Measurements from ENCODE around the gene DIMT1. TPM values are rescaled to one million over a fixed set of nuclear protein-coding genes. Genes with fewer than 3 reads are reported as not detected.

The DIMT1 gene
- total and polyA plus RNA-seq, 2 of the 8 experiments (the other 6 are each of a cell fraction or from before 2014, with no cell fraction given), result 19.3 to 42.1 TPM

DNA sequence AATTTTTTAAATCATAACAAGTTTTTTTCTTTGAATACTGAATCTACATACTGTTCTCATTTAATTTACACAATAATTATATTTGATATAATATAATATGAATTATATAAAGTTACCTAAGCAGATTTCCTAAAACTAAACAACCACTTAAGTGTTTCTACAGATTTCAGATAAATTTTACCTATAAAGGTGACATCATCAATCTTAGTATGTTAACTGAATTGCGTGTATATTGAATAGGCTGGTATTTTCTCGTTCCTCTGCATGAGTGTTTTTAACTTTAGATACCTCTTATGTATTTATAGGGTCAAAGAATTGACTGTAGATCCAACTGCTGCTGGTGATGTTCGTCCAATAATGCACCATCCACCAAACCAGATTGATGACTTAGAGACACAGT lies 30.3 kb downstream of the DIMT1 start:
- Histone ChIP-seq H3K36me3 (ENCODE audit: control insufficient read depth in 2 of 4, insufficient read depth in 4 of 4, low read length in 3 of 4) (peaks cover 2 to 42% (median 28%) of the 10 kb centered on the region in 4 experiments; a peak in 7 of 8 replicates), H3K27me3 (replicated peaks in 1 of 4; ENCODE audit: control insufficient read depth in 3 of 4, extremely low read depth in 1 of 4, insufficient read depth in 3 of 4, low read length in 3 of 4) (no peaks in the 10 kb centered on the region)
- TF ChIP-seq SIN3A (conservative IDR thresholded peaks at IDR 0.05 in 1 of 2, IDR thresholded peaks at IDR 0.05 in 1 of 2; ENCODE audit: low read depth in 1 of 2, low read length in 2 of 2), result no peak
- TF ChIP-seq EP300 (IDR thresholded peaks at IDR 0.05; ENCODE audit: borderline replicate concordance in 1 of 2, low read depth in 2 of 2, low read length in 2 of 2), result no peak
- TF ChIP-seq SAP30 (IDR thresholded peaks at IDR 0.05; ENCODE audit: insufficient read depth, insufficient replicate concordance, low read length), result no peak
- TF ChIP-seq, protein P1, sequence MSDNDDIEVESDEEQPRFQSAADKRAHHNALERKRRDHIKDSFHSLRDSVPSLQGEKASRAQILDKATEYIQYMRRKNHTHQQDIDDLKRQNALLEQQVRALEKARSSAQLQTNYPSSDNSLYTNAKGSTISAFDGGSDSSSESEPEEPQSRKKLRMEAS (IDR thresholded peaks at IDR 0.05), result no peak
- no peak for TF ChIP-seq GABPA (IDR thresholded peaks at IDR 0.05; ENCODE audit: borderline replicate concordance, insufficient read depth, low read length)
- TF ChIP-seq CHD2 (IDR thresholded peaks at IDR 0.05; ENCODE audit: low read length), result no peak
- no peak for TF ChIP-seq RAD21 (IDR thresholded peaks at IDR 0.05 in 1 of 2, conservative IDR thresholded peaks at IDR 0.05 in 1 of 2; ENCODE audit: low read depth in 2 of 2, low read length in 2 of 2)
- no peak for TF ChIP-seq SP1 (IDR thresholded peaks at IDR 0.05; ENCODE audit: low read depth, low read length)
- no peak for TF ChIP-seq PHF8 (conservative IDR thresholded peaks at IDR 0.05; ENCODE audit: low read depth, low read length)
- TF ChIP-seq CEBPB (IDR thresholded peaks at IDR 0.05; ENCODE audit: low read depth, low read length), result no peak
- no peak for TF ChIP-seq FOSL1 (IDR thresholded peaks at IDR 0.05; ENCODE audit: insufficient read depth, low read depth, low read length)
- TF ChIP-seq BCL11A (IDR thresholded peaks at IDR 0.05; ENCODE audit: low read depth in 2 of 2, low read length in 2 of 2), result no peak
- TF ChIP-seq CHD1 (IDR thresholded peaks at IDR 0.05; ENCODE audit: low read depth, low read length), result no peak

More for the DNA sequence above, 30.3 kb downstream of the DIMT1 start:
- no peak overlapping the region for H2BK12ac ChIP-seq (ENCODE audit: low read depth, low read length)
- no peaks in the 10 kb centered on the region for H3K79me1 ChIP-seq (ENCODE audit: low read depth, low read length)
- H3K4ac ChIP-seq (replicated peaks; ENCODE audit: insufficient read length, low read depth, low read length), result no peak overlapping the region
- no peaks in the 10 kb centered on the region for H3K79me2 ChIP-seq (ENCODE audit: control insufficient read depth in 1 of 2, insufficient read depth in 2 of 2, low read length in 2 of 2)
- ChIA-PET CTCF (ENCODE audit: partially characterized antibody) (no interaction called here), POLR2A (ENCODE audit: partially characterized antibody) (no interaction called here)
- 90% methylated on average over 3 of the region's 3 CpGs; no CpG with 5 or more reads in 1 of the 2 experiments for WGBS, 2 experiments (ENCODE audit: extremely low coverage in 1 of 2, insufficient coverage in 1 of 2, insufficient read length in 1 of 2, insufficient replicate concordance in 2 of 2, low coverage in 1 of 2, low lambda C conversion rate in 2 of 2, missing lambda C conversion rate in 1 of 2)
- no peak overlapping the region for H3K14ac ChIP-seq (ENCODE audit: insufficient read length)
- no peak overlapping the region for H3K23ac ChIP-seq (ENCODE audit: insufficient read length)
- no peak overlapping the region for H3K9ac ChIP-seq (replicated peaks in 1 of 4; ENCODE audit: extremely low read depth in 1 of 4, low read depth in 3 of 4, low read length in 3 of 4)
- H2AK5ac ChIP-seq (ENCODE audit: low read depth, low read length), result no peak overlapping the region
- H2AFZ ChIP-seq (ENCODE audit: low read length), result no peak overlapping the region
- no peak overlapping the region for H4K5ac ChIP-seq (ENCODE audit: insufficient read length, low read depth, low read length)
- no peak overlapping the region for H4K8ac ChIP-seq (ENCODE audit: extremely low read depth, insufficient read depth, low read length)
- H2BK120ac ChIP-seq (replicated peaks; ENCODE audit: low read depth, low read length), result no peak overlapping the region
- H3K56ac ChIP-seq (replicated peaks; ENCODE audit: insufficient read length, low read depth, low read length), result no peak overlapping the region
- H2BK20ac ChIP-seq (ENCODE audit: low read length), result no peak overlapping the region
- DNase-seq (ENCODE audit: low read depth in 1 of 2, low spot score in 2 of 2) (no peak), FAIRE-seq (no peak)
- H4K20me1 ChIP-seq (replicated peaks in 1 of 2; ENCODE audit: control insufficient read depth in 1 of 2, insufficient read depth in 2 of 2, low read length in 2 of 2), result no peaks in the 10 kb centered on the region
- no peak overlapping the region for H2BK5ac ChIP-seq (ENCODE audit: low read depth, low read length)
- H4K91ac ChIP-seq (replicated peaks; ENCODE audit: insufficient read length, low read length), result no peak overlapping the region
- no peaks in the 10 kb centered on the region for H3K9me3 ChIP-seq (ENCODE audit: insufficient read depth in 2 of 2, low read depth in 1 of 2, low read length in 1 of 2)
- H3K4me1 ChIP-seq (replicated peaks in 1 of 4; ENCODE audit: control insufficient read depth in 3 of 4, insufficient read depth in 4 of 4, low read length in 3 of 4), result no peaks in the 10 kb centered on the region
- no peak overlapping the region for H2BK15ac ChIP-seq (ENCODE audit: low read length)
- H3K27ac ChIP-seq (ENCODE audit: low read depth, low read length), result no peak overlapping the region
- H3K4me3 ChIP-seq (ENCODE audit: extremely low read depth in 1 of 4, insufficient read depth in 2 of 4, low read depth in 3 of 4, low read length in 4 of 4), result no peak overlapping the region
- no peak overlapping the region for H3K18ac ChIP-seq (ENCODE audit: extremely low read depth, low read length)
- no peak overlapping the region for H3K4me2 ChIP-seq (ENCODE audit: insufficient read depth in 1 of 2, low read depth in 2 of 2, low read length in 2 of 2)
- H3K23me2 ChIP-seq (ENCODE audit: low read depth, low read length), result no peaks in the 10 kb centered on the region
